Right lobe of liver (tissue), 6 donors: ENCODE results near the gene CHI3L2. TPM values are rescaled to one million over a fixed set of nuclear protein-coding genes. Genes with fewer than 3 reads are reported as not detected.

Experiments
- ATAC-seq, 4 donors: fragments of 200-7000 bp; cut with Tn5 transposase; one replicate each; pipeline ENCODE4 v1.9.1; 2020; ENCODE audit warnings: mild to moderate bottlenecking in 4 of 4, moderate library complexity in 4 of 4
- DNase-seq, 3 donors: peaks; one replicate each; pipeline ENCODE4 v3.0.0-alpha.2; 2020
- H3K27ac ChIP-seq, 3 donors: fragments of 200-600 bp; one replicate each; pipeline ENCODE4 v1.8.0; 2022
- H3K27me3 ChIP-seq, 2 donors: fragments of 200-600 bp; one replicate each; pipeline ENCODE4 v1.8.0; 2022
- H3K36me3 ChIP-seq, 4 donors: fragments of 200-600 bp; sonication (generic) in 1 of 4; one replicate each; pipeline versions ENCODE4 v1.5.1 to v1.8.0; 2017 to 2022; ENCODE audit warnings: control low read depth in 1 of 4
- H3K4me1 ChIP-seq, 4 donors: fragments of 200-600 bp; sonication (generic) in 1 of 4; one replicate each; pipeline versions ENCODE4 v1.5.1 to v1.8.0; 2017 to 2022; ENCODE audit warnings: control low read depth in 1 of 4
- H3K4me3 ChIP-seq, 3 donors: fragments of 200-600 bp; one replicate each; pipeline ENCODE4 v1.8.0; 2022
- H3K9me3 ChIP-seq, 4 donors: fragments of 200-600 bp; sonication (generic) in 1 of 4; one replicate each; pipeline versions ENCODE4 v1.5.1 to v1.8.0; 2017 to 2022; ENCODE audit warnings: control low read depth in 1 of 4
- POLR2A ChIP-seq: fragments of 450-650 bp; IDR thresholded peaks from one replicate; pipeline ENCODE4 v1.6.1; 2017; ENCODE audit warnings: antibody characterized with exemption, mild to moderate bottlenecking
- WGBS: methylation state at CpG from one replicate; pipeline ENCODE4 v1.1.6; 2018; ENCODE audit warnings: low coverage, low lambda C conversion rate; ENCODE audit not compliant: insufficient coverage; ENCODE audit errors: missing lambda C conversion rate; 5-methylcytosine and 5-hydroxymethylcytosine counted together
- intact Hi-C, 2 donors: fragments of 100-400 bp; cut with DNase I; formaldehyde crosslinking; loops; one replicate each; pipeline versions ENCODE4 v1.11.2 to v1.14.1; 2022
- total RNA-seq, 6 experiments: library from RNA; depleted of rRNA in 2 of 6; stranded (reverse); fragments of >200 nt in 2 of 6; fragmentation: NEBNext Ultra II Directional in 3 of 6; extraction: Animal tissue kit (Norgen Biotek cat#: 25700) in 3 of 6; gene quantifications; one replicate each; pipeline versions ENCODE4 v1.1.0 to v1.2.4, GENCODE V29; 2016 to 2023
- TF ChIP-seq, protein P1 (sequence below), 4 donors: fragments of 200-600 bp in 3 of 4; fragments of 450-650 bp in 1 of 4; IDR thresholded peaks; one replicate each; pipeline versions ENCODE4 v1.5.1 to v1.8.0; 2016 to 2022; ENCODE audit warnings: antibody characterized with exemption in 4 of 4, mild to moderate bottlenecking in 2 of 4
- donor health status: DM: no; HTN: yes; CAD: no.
- donor health status: DM: no; HTN: no; CAD: no.
- donor health status: DM: no; HTN: no; CAD: no.
- donor health status: DM: no; HTN: yes; CAD: no.
- donor health status: DM: no; HTN: yes; CAD: no.

CHI3L2 gene
- total RNA-seq, 6 experiments from 2014 or later: 0.15 to 0.58 (median 0.26) TPM; not detected in 1

DNA sequence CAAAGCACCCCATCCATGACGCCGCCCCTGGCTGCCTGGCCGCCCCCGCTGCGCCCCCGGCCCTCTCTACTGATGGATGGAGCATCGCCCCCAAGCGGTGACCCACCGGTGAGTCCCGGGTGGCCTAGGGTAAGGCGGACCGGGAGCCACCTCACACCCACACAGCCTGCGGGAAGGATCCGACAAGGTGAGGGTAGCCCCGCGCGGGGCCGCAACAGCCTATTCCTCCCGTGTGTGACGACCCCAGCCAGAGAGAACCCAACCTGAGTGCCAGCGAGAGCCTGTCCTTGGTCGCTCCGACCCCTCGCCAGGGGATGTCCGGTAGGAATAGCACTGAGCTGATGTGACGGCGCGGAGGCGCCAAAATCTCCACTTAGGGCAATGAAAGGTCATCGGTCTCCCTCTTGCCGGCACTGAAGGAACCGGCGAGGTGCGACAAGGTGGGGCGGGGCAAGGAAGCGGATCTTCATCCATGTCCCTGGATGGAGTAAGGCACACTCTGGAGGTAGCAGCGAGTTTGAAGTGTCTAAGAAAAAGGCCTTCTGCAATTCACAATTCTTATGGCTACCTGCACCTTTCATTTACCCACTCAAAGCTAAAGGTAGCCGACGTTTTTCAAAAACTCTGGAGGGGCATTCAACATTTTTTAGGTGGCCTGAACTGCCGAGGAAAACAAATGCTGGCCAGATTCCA is 43.4 kb downstream of the CHI3L2 start:
- 4% methylated on average over 10 of the region's 40 CpGs for WGBS
- H3K9me3 ChIP-seq: no peaks in the 10 kb centered on the region
- no peak for DNase-seq
- H3K27ac ChIP-seq: no peak overlapping the region
- H3K4me3 ChIP-seq: no peak overlapping the region
- TF ChIP-seq POLR2A: no peak
- TF ChIP-seq, protein P1, sequence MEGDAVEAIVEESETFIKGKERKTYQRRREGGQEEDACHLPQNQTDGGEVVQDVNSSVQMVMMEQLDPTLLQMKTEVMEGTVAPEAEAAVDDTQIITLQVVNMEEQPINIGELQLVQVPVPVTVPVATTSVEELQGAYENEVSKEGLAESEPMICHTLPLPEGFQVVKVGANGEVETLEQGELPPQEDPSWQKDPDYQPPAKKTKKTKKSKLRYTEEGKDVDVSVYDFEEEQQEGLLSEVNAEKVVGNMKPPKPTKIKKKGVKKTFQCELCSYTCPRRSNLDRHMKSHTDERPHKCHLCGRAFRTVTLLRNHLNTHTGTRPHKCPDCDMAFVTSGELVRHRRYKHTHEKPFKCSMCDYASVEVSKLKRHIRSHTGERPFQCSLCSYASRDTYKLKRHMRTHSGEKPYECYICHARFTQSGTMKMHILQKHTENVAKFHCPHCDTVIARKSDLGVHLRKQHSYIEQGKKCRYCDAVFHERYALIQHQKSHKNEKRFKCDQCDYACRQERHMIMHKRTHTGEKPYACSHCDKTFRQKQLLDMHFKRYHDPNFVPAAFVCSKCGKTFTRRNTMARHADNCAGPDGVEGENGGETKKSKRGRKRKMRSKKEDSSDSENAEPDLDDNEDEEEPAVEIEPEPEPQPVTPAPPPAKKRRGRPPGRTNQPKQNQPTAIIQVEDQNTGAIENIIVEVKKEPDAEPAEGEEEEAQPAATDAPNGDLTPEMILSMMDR (IDR thresholded peaks at IDR 0.05): no peak
- no peaks in the 10 kb centered on the region for H3K4me1 ChIP-seq
- ATAC-seq: no peak
- no peaks in the 10 kb centered on the region for H3K36me3 ChIP-seq
- intact Hi-C loops: no loop called here
- peaks cover 0 to 8% of the 10 kb centered on the region in 2 donors for H3K27me3 ChIP-seq

DNA sequence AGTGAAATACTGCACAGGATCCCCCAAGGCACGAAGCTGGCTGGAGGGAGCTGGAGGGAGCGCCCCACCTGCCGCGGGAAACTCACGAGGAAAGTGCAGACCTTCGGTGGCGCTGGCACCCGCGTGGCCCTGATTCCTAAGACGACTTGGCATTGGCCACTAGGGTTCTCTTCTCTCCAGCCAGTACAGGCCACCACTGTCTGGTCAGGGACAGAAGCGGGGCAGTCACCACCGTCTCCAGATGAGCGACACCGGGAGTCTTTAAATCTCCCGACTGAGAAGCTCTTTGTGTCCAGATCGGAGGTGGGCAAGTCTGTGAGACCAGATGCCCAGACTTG is 43.9 kb downstream of the CHI3L2 start:
- no peak for DNase-seq
- intact Hi-C loops: no loop called here
- Histone ChIP-seq H3K4me3 (no peak overlapping the region), H3K9me3 (no peaks in the 10 kb centered on the region), H3K27me3 (peaks cover 0 to 8% of the 10 kb centered on the region in 2 donors), H3K36me3 (no peaks in the 10 kb centered on the region), H3K27ac (no peak overlapping the region), H3K4me1 (no peaks in the 10 kb centered on the region)
- ATAC-seq: no peak
- 20% methylated on average over 15 of the region's 16 CpGs for WGBS
- TF ChIP-seq POLR2A: no peak
- TF ChIP-seq, protein P1 (IDR thresholded peaks at IDR 0.05): no peak

DNA sequence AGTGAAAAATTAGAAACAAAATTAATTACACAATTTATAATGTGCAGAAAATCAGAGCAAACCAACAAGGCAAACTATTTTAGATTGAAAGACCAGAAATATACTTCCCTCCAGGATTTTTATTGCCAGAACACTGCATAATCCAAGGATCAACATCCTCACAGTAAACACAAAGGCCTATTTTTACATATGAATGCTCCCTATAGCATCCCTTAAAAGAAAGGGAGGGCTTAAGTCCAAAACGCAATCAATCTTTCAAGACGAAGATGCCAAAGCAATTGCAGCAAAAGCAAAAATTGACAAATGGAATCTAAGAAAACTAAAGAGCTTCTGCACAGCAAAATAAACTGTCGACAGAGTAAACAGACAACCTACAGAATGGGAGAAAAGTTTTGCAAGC is 44.6 kb downstream of the CHI3L2 start:
- Histone ChIP-seq H3K27ac (no peak overlapping the region), H3K4me3 (no peak overlapping the region), H3K27me3 (peaks cover 0 to 8% of the 10 kb centered on the region in 2 donors), H3K4me1 (no peaks in the 10 kb centered on the region), H3K36me3 (no peaks in the 10 kb centered on the region), H3K9me3 (no peaks in the 10 kb centered on the region)
- TF ChIP-seq, protein P1 (IDR thresholded peaks at IDR 0.05): no peak
- no peak for TF ChIP-seq POLR2A
- intact Hi-C loops: no loop called here
- ATAC-seq (no peak), DNase-seq (no peak)
- 48% methylated on average over 3 of the region's 3 CpGs for WGBS

DNA sequence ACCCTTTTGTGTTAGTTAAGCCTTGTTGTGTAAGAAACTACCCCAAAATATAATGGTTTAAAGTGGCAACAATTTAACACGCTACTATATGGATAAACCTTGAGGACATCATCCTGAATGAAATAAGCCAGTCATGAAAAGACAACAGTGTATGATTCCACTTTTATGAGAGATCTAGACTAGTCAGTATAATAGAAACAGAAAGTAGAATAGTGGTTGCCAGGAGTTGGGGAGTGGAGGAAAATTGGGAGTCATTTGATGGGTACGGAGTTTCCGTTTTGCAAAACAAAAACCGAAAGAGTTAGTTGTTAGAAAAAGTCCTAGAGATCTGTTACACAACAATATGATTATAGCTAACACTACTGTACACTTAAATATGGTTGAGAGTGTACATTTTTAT is 47.1 kb downstream of the CHI3L2 start:
- no peak overlapping the region for H3K4me3 ChIP-seq
- ATAC-seq: no peak
- intact Hi-C loops: no loop called here
- DNase-seq: no peak
- no peak overlapping the region for H3K27ac ChIP-seq
- 82% methylated on average over 4 of the region's 4 CpGs for WGBS
- TF ChIP-seq, protein P1 (IDR thresholded peaks at IDR 0.05): no peak
- TF ChIP-seq POLR2A: no peak
- H3K27me3 ChIP-seq: peaks cover 0 to 8% of the 10 kb centered on the region in 2 donors
- no peaks in the 10 kb centered on the region for H3K36me3 ChIP-seq
- H3K4me1 ChIP-seq: no peaks in the 10 kb centered on the region
- H3K9me3 ChIP-seq: no peaks in the 10 kb centered on the region

DNA sequence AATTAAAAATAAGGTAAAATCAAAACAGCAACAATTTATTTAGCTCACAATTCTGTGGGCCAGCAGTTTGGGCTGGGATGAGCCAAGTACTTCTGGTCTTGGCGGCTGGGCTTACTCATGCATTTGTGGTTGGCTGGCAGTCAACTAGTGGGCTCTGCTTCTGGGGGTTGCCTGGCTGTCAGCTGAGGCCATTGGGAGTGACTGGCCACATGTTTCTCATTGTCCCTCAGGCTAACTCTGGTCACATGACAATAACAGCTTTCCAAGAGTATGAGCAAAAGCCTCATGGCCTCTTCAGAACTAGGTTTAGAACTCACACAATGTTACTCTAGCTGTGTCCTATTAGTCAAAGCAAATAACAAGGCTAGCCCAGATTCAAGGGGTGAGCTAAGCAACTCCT is 47.6 kb downstream of the CHI3L2 start:
- WGBS: 64% methylated on average over 1 of the region's 1 CpG
- no peaks in the 10 kb centered on the region for H3K36me3 ChIP-seq

More for the DNA sequence above, 47.6 kb downstream of the CHI3L2 start:
- peaks cover 0 to 8% of the 10 kb centered on the region in 2 donors for H3K27me3 ChIP-seq
- TF ChIP-seq, protein P1 (IDR thresholded peaks at IDR 0.05): no peak
- TF ChIP-seq POLR2A: no peak
- H3K9me3 ChIP-seq: no peaks in the 10 kb centered on the region
- H3K4me3 ChIP-seq: no peak overlapping the region
- ATAC-seq: no peak
- no peaks in the 10 kb centered on the region for H3K4me1 ChIP-seq
- intact Hi-C loops: no loop called here
- no peak overlapping the region for H3K27ac ChIP-seq
- no peak for DNase-seq
